Measurements from ENCODE around the gene CPVL.

The CPVL gene

GRCh38 chr7:28999895-29000716 is 146.2 kb downstream of the CPVL start:
- ChIA-PET CTCF (interaction anchor here (1.1 to 1.5 kb wide), 2 partner anchors 39 to 44 kb away, joined by 3 to 4 read pairs; no protein-coding TSS in a partner anchor), POLR2A (no interaction called here)
- no peak for TF ChIP-seq REPIN1 (tag by site-specific recombination; IDR thresholded peaks at IDR 0.05; ENCODE audit: low read depth)
- no peak for TF ChIP-seq ZNF704 (tag by site-specific recombination; IDR thresholded peaks at IDR 0.05)
- TF ChIP-seq ZBTB20 (tag by site-specific recombination; IDR thresholded peaks at IDR 0.05) = no peak
- no peak for TF ChIP-seq ZNF654 (tag by site-specific recombination; IDR thresholded peaks at IDR 0.05; ENCODE audit: low read depth)
- no peak for TF ChIP-seq ZNF529 (tag by site-specific recombination; IDR thresholded peaks at IDR 0.05; ENCODE audit: insufficient replicate concordance)
- TF ChIP-seq ZNF701 (tag by site-specific recombination; IDR thresholded peaks at IDR 0.05) = no peak
- TF ChIP-seq ZEB2 (tag by site-specific recombination; IDR thresholded peaks at IDR 0.05) = no peak
- TF ChIP-seq PRDM6 (tag by site-specific recombination; IDR thresholded peaks at IDR 0.05) = no peak
- TF ChIP-seq PBX3 (CRISPR knock-in tag; IDR thresholded peaks at IDR 0.05) = no peak
- no peak for TF ChIP-seq ZNF549 (tag by site-specific recombination; IDR thresholded peaks at IDR 0.05)
- no peak for TF ChIP-seq ZNF10 (tag by site-specific recombination; IDR thresholded peaks at IDR 0.05)
- TF ChIP-seq ZNF639 (tag by site-specific recombination; IDR thresholded peaks at IDR 0.05) = no peak
- no peak for TF ChIP-seq ZNF571 (tag by site-specific recombination; IDR thresholded peaks at IDR 0.05)
- TF ChIP-seq ZBTB8A (tag by site-specific recombination; IDR thresholded peaks at IDR 0.05) = no peak
- no peak for TF ChIP-seq ZNF600 (tag by site-specific recombination; IDR thresholded peaks at IDR 0.05)
- TF ChIP-seq ZNF157 (tag by site-specific recombination; IDR thresholded peaks at IDR 0.05) = no peak
- Histone ChIP-seq H3K4me1 (ENCODE audit: control insufficient read depth, insufficient read depth, low read length) (peaks cover 2% of the 10 kb centered on the region; the same call in 1 of the 2 replicates), H3K36me3 (ENCODE audit: control insufficient read depth in 2 of 2, insufficient read depth in 1 of 2, low read length in 2 of 2) (no peaks in the 10 kb centered on the region), H3K4me3 (ENCODE audit: low read depth, low read length) (no peak overlapping the region), H3K9me3 (ENCODE audit: control insufficient read depth, insufficient read depth, low read depth, low read length) (no peaks in the 10 kb centered on the region), H3K27ac (ENCODE audit: extremely low read depth, low read depth, low read length) (no peak overlapping the region)

- ChIA-PET CTCF (interaction anchor here (1.1 to 1.5 kb wide), 2 partner anchors 38 to 43 kb away, joined by 3 to 4 read pairs; no protein-coding TSS in a partner anchor), POLR2A (no interaction called here)
- no peak overlapping the region for H3K4me3 ChIP-seq (ENCODE audit: low read depth, low read length)
- H3K9me3 ChIP-seq (ENCODE audit: control insufficient read depth, insufficient read depth, low read depth, low read length) = no peaks in the 10 kb centered on the region
- peaks cover 2% of the 10 kb centered on the region; the same call in 1 of the 2 replicates for H3K4me1 ChIP-seq (ENCODE audit: control insufficient read depth, insufficient read depth, low read length)
- H3K27ac ChIP-seq (ENCODE audit: extremely low read depth, low read depth, low read length) = no peak overlapping the region
- H3K36me3 ChIP-seq (ENCODE audit: control insufficient read depth in 2 of 2, insufficient read depth in 1 of 2, low read length in 2 of 2) = no peaks in the 10 kb centered on the region
- TF ChIP-seq ZNF223 (tag by site-specific recombination; IDR thresholded peaks at IDR 0.05) (no peak), ZNF510 (tag by site-specific recombination; IDR thresholded peaks at IDR 0.05; ENCODE audit: insufficient replicate concordance) (no peak), ZNF677 (tag by site-specific recombination; IDR thresholded peaks at IDR 0.05) (no peak), KLF8 (tag by site-specific recombination; IDR thresholded peaks at IDR 0.05) (no peak), ZNF354C (tag by site-specific recombination; IDR thresholded peaks at IDR 0.05; ENCODE audit: borderline replicate concordance, low read depth) (no peak), ZBTB49 (tag by site-specific recombination; IDR thresholded peaks at IDR 0.05; ENCODE audit: low read depth) (no peak), MEIS1 (CRISPR knock-in tag; IDR thresholded peaks at IDR 0.05; ENCODE audit: borderline replicate concordance) (no peak), ZBTB10 (tag by site-specific recombination; IDR thresholded peaks at IDR 0.05) (no peak)
Observed at GRCh38 chr7:28999427-28999826, 146.9 kb downstream of the CPVL start.

Data from HEK293 (cell line).